HG03095 (cell line): ENCODE results near the gene ATE1.
A peak's percentile ranks its signal among the peaks of the same experiment; 100 is the strongest.
"Not testable (repeated sequence)": the region's sequence is repeated elsewhere in the genome, so short reads cannot be mapped to it uniquely, and the experiment has no call there.

Experiments
- ATAC-seq: cut with Tn5 transposase; IDR thresholded peaks from one replicate; pipeline ENCODE4 v1.9.1; 2021; ENCODE audit warnings: moderate library complexity; ENCODE audit not compliant: unreplicated experiment

The ATE1 gene

GRCh38 chr10:121796342-121796741 is 131.5 kb downstream of the ATE1 start:
- ATAC-seq, result no peak

- ATAC-seq, result no peak
These were observed 135.6 kb downstream of the ATE1 start for GRCh38 chr10:121792198-121792597.

- ATAC-seq, result no peak
These were observed 136.1 kb downstream of the ATE1 start for GRCh38 chr10:121791761-121792160.

- ATAC-seq, result no peak
These were observed 139.1 kb downstream of the ATE1 start for GRCh38 chr10:121788717-121789116.

- no peak for ATAC-seq
These were observed 139.7 kb downstream of the ATE1 start for GRCh38 chr10:121788115-121788514.

- no peak for ATAC-seq
These were observed 140.7 kb downstream of the ATE1 start for GRCh38 chr10:121787169-121787568.

GRCh38 chr10:121783782-121784372 is 144.0 kb downstream of the ATE1 start:
- ATAC-seq, result no peak

- no peak for ATAC-seq
These were observed 146.7 kb downstream of the ATE1 start for GRCh38 chr10:121781101-121781500.

- no peak for ATAC-seq
These were observed 153.0 kb downstream of the ATE1 start for GRCh38 chr10:121774813-121775212.

- no peak for ATAC-seq
These were observed 153.4 kb downstream of the ATE1 start for GRCh38 chr10:121774404-121774803.

- no peak for ATAC-seq
These were observed 154.9 kb downstream of the ATE1 start for GRCh38 chr10:121772884-121773283.

- ATAC-seq, result no peak
These were observed 155.4 kb downstream of the ATE1 start for GRCh38 chr10:121772406-121772805.

GRCh38 chr10:121771966-121772365 is 155.9 kb downstream of the ATE1 start:
- no peak for ATAC-seq

GRCh38 chr10:121766426-121766825 is 161.4 kb downstream of the ATE1 start:
- ATAC-seq, result no peak

GRCh38 chr10:121765204-121765603 is 162.6 kb downstream of the ATE1 start:
- no peak for ATAC-seq

GRCh38 chr10:121764233-121764942 is 163.4 kb downstream of the ATE1 start:
- ATAC-seq, result no peak

GRCh38 chr10:121757241-121757640 is 170.6 kb downstream of the ATE1 start:
- not testable (repeated sequence) for ATAC-seq

GRCh38 chr10:121755496-121755895 is 172.3 kb downstream of the ATE1 start:
- ATAC-seq, result not testable (repeated sequence)

GRCh38 chr10:121754666-121755065 is 173.2 kb downstream of the ATE1 start:
- no peak for ATAC-seq

- ATAC-seq, result peak; percentile 93
These were observed 173.9 kb downstream of the ATE1 start for GRCh38 chr10:121753726-121754476.

GRCh38 chr10:121751191-121751760 is 176.6 kb downstream of the ATE1 start:
- no peak for ATAC-seq
